Adrenal gland (tissue), 5 donors: ENCODE results near the gene FHAD1.

Experiments
- CTCF ChIP-seq, 6 experiments: fragments of 450-650 bp in 4 of 6; fragments of 200-600 bp in 2 of 6; sonication (generic) in 1 of 6; IDR thresholded peaks; 1 replicate in 5 of 6; 2 replicates in 1 of 6; pipeline versions ENCODE4 v1.5.1 to v1.8.0; 2016 to 2021; ENCODE audit warnings: antibody characterized with exemption in 6 of 6, mild to moderate bottlenecking in 2 of 6, moderate library complexity in 1 of 6
- POLR2A ChIP-seq, 2 donors: fragments of 450-650 bp; IDR thresholded peaks; one replicate each; pipeline ENCODE4 v1.6.1; 2017; ENCODE audit warnings: antibody characterized with exemption in 2 of 2, mild to moderate bottlenecking in 2 of 2, moderate library complexity in 1 of 2
- donor health status: DM: no; HTN: no; CAD: no.

GRCh38 chr1:15346346-15347030 is 99.5 kb downstream of the FHAD1 start:
- TF ChIP-seq CTCF (IDR thresholded peaks at IDR 0.05): no peak
- TF ChIP-seq POLR2A (IDR thresholded peaks at IDR 0.05): no peak
